Measurements from ENCODE around the gene ARHGAP6.

DNA sequence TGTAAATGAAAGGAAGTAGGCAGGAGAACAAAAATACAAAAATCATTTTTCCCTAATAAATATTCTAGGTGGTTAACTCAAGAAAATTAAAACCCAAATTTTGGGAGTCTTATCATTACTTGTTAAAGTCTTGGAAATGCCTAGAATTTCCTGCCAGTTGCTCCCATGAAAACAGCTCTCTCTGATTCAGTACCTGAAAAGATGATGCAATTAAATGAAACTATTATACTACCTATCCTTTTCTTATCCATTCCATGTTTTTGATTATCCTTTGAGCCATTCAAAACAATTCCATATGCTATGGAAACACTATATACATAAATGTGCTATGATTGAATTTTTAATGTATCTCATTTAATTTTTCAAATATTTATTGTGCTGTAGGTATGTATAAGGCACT is 423.0 kb downstream of the ARHGAP6 start:
- TF ChIP-seq ZFX (IDR thresholded peaks at IDR 0.05): no peak
- TF ChIP-seq, protein P1, sequence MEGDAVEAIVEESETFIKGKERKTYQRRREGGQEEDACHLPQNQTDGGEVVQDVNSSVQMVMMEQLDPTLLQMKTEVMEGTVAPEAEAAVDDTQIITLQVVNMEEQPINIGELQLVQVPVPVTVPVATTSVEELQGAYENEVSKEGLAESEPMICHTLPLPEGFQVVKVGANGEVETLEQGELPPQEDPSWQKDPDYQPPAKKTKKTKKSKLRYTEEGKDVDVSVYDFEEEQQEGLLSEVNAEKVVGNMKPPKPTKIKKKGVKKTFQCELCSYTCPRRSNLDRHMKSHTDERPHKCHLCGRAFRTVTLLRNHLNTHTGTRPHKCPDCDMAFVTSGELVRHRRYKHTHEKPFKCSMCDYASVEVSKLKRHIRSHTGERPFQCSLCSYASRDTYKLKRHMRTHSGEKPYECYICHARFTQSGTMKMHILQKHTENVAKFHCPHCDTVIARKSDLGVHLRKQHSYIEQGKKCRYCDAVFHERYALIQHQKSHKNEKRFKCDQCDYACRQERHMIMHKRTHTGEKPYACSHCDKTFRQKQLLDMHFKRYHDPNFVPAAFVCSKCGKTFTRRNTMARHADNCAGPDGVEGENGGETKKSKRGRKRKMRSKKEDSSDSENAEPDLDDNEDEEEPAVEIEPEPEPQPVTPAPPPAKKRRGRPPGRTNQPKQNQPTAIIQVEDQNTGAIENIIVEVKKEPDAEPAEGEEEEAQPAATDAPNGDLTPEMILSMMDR (conservative IDR thresholded peaks at IDR 0.05): no peak

All from C4-2B (cell line).